GM12891 (cell line): ENCODE data around the gene STX12.

Source experiments
- PAX5 ChIP-seq: IDR thresholded peaks from 2 replicates; pipeline ENCODE4 v1.6.1; 2011; ENCODE audit warnings: low read length, moderate library complexity, mild to moderate bottlenecking; ENCODE audit not compliant: insufficient read depth, severe bottlenecking
- POLR2A ChIP-seq: IDR thresholded peaks from 2 replicates; pipeline ENCODE4 v1.6.1; 2011; ENCODE audit warnings: low read depth, low read length, control low read depth
- POLR2AphosphoS5 ChIP-seq: IDR thresholded peaks from 2 replicates; pipeline ENCODE4 v1.6.1; 2011; ENCODE audit warnings: low read depth, low read length, control low read depth
- SPI1 ChIP-seq: IDR thresholded peaks from 2 replicates; pipeline ENCODE4 v1.6.1; 2011; ENCODE audit warnings: low read depth, low read length, control low read depth
- TAF1 ChIP-seq: IDR thresholded peaks from 2 replicates; pipeline ENCODE4 v1.6.1; 2011; ENCODE audit warnings: low read depth, low read length, control low read depth

DNA sequence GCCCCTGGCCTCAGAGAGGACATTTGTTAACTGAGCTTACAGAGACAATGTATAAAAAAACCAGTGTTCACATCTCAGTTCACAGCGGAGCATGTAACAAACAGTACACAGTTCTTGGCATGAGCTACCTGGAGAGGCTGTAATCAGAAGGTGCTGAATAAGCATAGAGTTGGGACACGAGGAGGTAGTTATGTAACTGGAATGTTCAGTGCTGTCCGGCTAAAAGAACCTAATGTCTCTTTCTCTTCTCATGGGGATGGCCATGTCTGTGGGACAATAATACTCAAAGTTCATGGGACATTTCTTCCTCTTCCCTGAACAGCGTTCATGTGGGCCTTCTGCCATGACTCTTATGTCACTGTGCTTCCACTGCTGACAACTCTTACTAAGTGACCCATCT lies 17.2 kb upstream of the STX12 start:
- TF ChIP-seq PAX5 (no peak), POLR2AphosphoS5 (no peak), TAF1 (no peak), POLR2A (no peak), SPI1 (no peak)
